Naive thymus-derived CD4-positive, alpha-beta T cell (primary cell): Measurements from ENCODE around the gene GLI3. TPM values are rescaled to one million over a fixed set of nuclear protein-coding genes. Genes with fewer than 3 reads are reported as not detected.

Source experiments
- ATAC-seq: fragments of 150-1000 bp; cut with Tn5 transposase; 2 replicates; pipeline ENCODE4 v1.10.0; 2021; ENCODE audit warnings: mild to moderate bottlenecking, moderate library complexity
- CTCF ChIA-PET: fragments of 350-600 bp; sonication (Branson Sonifier 250); formaldehyde crosslinking; loops from one replicate; lab custom pipeline; 2021; ENCODE audit warnings: antibody characterized with exemption; lab: Charles Lee
- POLR2A ChIA-PET: fragments of 350-600 bp; sonication (Branson Sonifier 250); formaldehyde crosslinking; loops from one replicate; lab custom pipeline; 2021; ENCODE audit warnings: antibody characterized with exemption, inconsistent platforms; lab: Charles Lee
- DNase-seq, 9 donors: peaks; one replicate each; pipeline versions ENCODE4 v3.0.0 to v3.0.0-alpha.2; 2020 to 2022; ENCODE audit warnings: mixed read lengths in 1 of 9
- H3K27ac ChIP-seq: one replicate; pipeline ENCODE4 v1.7.0; 2013; ENCODE audit warnings: mild to moderate bottlenecking, low read depth, low read length, moderate library complexity
- H3K27me3 ChIP-seq, 2 donors: one replicate each; pipeline ENCODE4 v1.7.0; 2013; ENCODE audit warnings: low read length in 2 of 2, mild to moderate bottlenecking in 2 of 2, moderate library complexity in 2 of 2; ENCODE audit not compliant: control insufficient read depth in 2 of 2, insufficient read depth in 2 of 2
- H3K36me3 ChIP-seq, 3 experiments: 1 replicate in 2 of 3; 2 replicates in 1 of 3; pipeline ENCODE4 v1.7.0; 2013; ENCODE audit warnings: low read length in 3 of 3, mild to moderate bottlenecking in 3 of 3, moderate library complexity in 1 of 3; ENCODE audit not compliant: insufficient read depth in 3 of 3, control insufficient read depth in 2 of 3
- H3K4me1 ChIP-seq, 2 donors: one replicate each; pipeline ENCODE4 v1.7.0; 2013; ENCODE audit warnings: low read length in 2 of 2, mild to moderate bottlenecking in 2 of 2, moderate library complexity in 1 of 2; ENCODE audit not compliant: control insufficient read depth in 2 of 2, insufficient read depth in 2 of 2
- H3K4me3 ChIP-seq: 2 replicates; pipeline ENCODE4 v1.7.0; 2013; ENCODE audit warnings: mild to moderate bottlenecking, low read length
- H3K9me3 ChIP-seq, 3 experiments: 1 replicate in 2 of 3; 2 replicates in 1 of 3; pipeline ENCODE4 v1.7.0; 2013; ENCODE audit warnings: low read length in 3 of 3; ENCODE audit not compliant: control insufficient read depth in 2 of 3
- H3K27ac Mint-ChIP-seq, 9 donors: one replicate each; pipeline ENCODE4 v1.8.0; 2020 to 2022; ENCODE audit warnings: mixed read lengths in 9 of 9, mild to moderate bottlenecking in 8 of 9, moderate library complexity in 5 of 9, inconsistent platforms in 2 of 9
- H3K27me3 Mint-ChIP-seq, 5 donors: one replicate each; pipeline ENCODE4 v1.8.0; 2021 to 2022; ENCODE audit warnings: mixed read lengths in 5 of 5, mild to moderate bottlenecking in 1 of 5
- H3K36me3 Mint-ChIP-seq, 5 donors: one replicate each; pipeline ENCODE4 v1.8.0; 2020 to 2022; ENCODE audit warnings: mixed read lengths in 5 of 5, mild to moderate bottlenecking in 3 of 5, inconsistent platforms in 1 of 5
- H3K4me1 Mint-ChIP-seq, 7 donors: one replicate each; pipeline ENCODE4 v1.8.0; 2020 to 2022; ENCODE audit warnings: mixed read lengths in 7 of 7, mild to moderate bottlenecking in 3 of 7, inconsistent platforms in 1 of 7
- H3K4me3 Mint-ChIP-seq, 10 donors: one replicate each; pipeline ENCODE4 v1.8.0; 2020 to 2022; ENCODE audit warnings: mild to moderate bottlenecking in 10 of 10, mixed read lengths in 10 of 10, moderate library complexity in 6 of 10, inconsistent platforms in 2 of 10
- H3K9me3 Mint-ChIP-seq, 11 donors: one replicate each; pipeline ENCODE4 v1.8.0; 2020 to 2022; ENCODE audit warnings: mixed read lengths in 11 of 11, mild to moderate bottlenecking in 4 of 11, inconsistent platforms in 1 of 11, moderate library complexity in 1 of 11
- intact Hi-C, 2 donors: fragments of 100-400 bp; cut with micrococcal nuclease; formaldehyde crosslinking; loops; one replicate each; pipeline ENCODE4 v1.15.1; 2023
- polyA plus RNA-seq, 2 donors: library from polyadenylated mRNA; unstranded; fragments of 300-500 nt; fragmentation: Illumina TruSeq; gene quantifications; one replicate each; pipeline ENCODE4 v1.2.3, GENCODE V29; 2021
- total RNA-seq, 6 experiments: library from RNA in 5 of 6; stranded (reverse) in 5 of 6; gene quantifications; 1 replicate in 5 of 6; 2 replicates in 1 of 6; pipeline ENCODE4 v1.2.3 and lab custom pipeline; 2021 to 2026

The GLI3 gene
- total and polyA plus RNA-seq, 7 experiments from 2014 or later = 0.32 to 0.95 (median 0.54) TPM; not detected in 4

DNA sequence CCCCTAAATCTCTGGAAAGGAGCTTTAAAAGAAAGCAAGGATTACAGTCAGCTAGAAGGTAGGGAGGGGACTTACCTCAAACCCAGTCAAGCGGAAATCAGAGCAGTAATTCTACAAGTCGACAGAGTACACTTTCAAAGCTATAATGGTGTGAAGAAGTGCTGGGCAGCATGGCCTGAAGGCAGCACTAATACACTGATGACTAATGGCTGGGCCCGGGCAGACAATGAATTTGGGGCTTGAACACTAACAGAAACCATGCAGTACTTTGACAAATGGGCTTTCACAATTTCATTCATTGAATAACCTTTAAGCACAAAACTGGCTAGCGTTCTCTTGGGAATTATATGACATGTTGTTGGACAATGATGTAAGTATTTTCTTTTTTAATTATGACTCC is 4.7 kb downstream of the GLI3 start:
- Histone ChIP-seq H3K27ac (no peak overlapping the region), H3K27me3 (peaks cover 0 to 3% of the 10 kb centered on the region in 2 donors), H3K36me3 (no peaks in the 10 kb centered on the region), H3K9me3 (no peaks in the 10 kb centered on the region), H3K4me1 (no peaks in the 10 kb centered on the region), H3K4me3 (no peak overlapping the region)
- ChIA-PET CTCF (no interaction called here), POLR2A (no interaction called here)
- no peaks in the 10 kb centered on the region for H3K9me3 Mint-ChIP-seq
- H3K27me3 Mint-ChIP-seq = peaks cover 54 to 82% (median 63%) of the 10 kb centered on the region in 5 donors
- H3K4me3 Mint-ChIP-seq = no peak overlapping the region
- no peak overlapping the region for H3K27ac Mint-ChIP-seq
- no peak for DNase-seq
- intact Hi-C loops = no loop called here
- no peaks in the 10 kb centered on the region for H3K36me3 Mint-ChIP-seq
- ATAC-seq = no peak
- H3K4me1 Mint-ChIP-seq = peaks cover 10 to 16% (median 11%) of the 10 kb centered on the region in 7 donors

DNA sequence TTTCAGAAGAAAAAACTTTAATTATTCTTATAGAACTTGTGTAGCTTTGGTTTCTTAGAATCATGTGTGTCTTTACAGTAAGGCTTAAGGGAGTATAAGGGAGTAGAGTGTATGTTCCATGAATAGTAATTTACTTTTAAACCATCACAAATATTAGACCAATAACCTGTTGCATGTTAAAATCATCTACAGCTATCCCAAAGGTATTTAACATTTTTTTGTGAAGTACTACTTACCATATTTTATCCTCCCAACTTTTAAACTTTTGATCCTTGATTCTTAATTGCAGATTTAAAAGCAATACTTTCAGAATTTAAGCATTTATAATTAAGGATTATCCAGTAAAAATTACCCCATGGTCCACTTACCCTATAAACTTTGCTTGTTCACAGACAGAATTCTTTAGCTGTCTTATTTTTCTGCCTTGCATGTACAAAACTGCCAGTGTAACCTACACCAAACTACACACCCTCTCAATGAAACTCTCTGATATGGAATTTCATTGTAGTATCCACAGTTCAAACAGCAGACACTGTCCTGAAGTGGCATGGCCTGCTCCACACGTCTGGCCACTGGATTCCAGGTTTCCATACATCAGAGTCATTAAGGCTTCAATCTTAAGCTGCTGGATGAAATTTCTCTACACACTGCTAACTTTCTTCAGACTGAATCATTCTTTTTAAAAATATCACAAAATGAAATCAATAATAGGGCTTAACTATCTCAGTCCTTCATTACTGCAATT is 5.8 kb downstream of the GLI3 start:
- no peaks in the 10 kb centered on the region for H3K9me3 ChIP-seq
- ATAC-seq (no peak), DNase-seq (no peak)
- CTCF ChIA-PET = interaction anchor here (0.7 kb wide), 1 partner anchor 123 kb away, joined by 3 read pairs; no protein-coding TSS in a partner anchor
- Mint-ChIP-seq H3K4me3 (no peak overlapping the region), H3K9me3 (peaks cover 0 to 2% (median 0%) of the 10 kb centered on the region in 11 donors), H3K36me3 (no peaks in the 10 kb centered on the region), H3K27ac (no peak overlapping the region), H3K27me3 (peaks cover 65 to 88% (median 73%) of the 10 kb centered on the region in 5 donors), H3K4me1 (peaks cover 9 to 16% (median 10%) of the 10 kb centered on the region in 7 donors)
- POLR2A ChIA-PET = no interaction called here
- H3K4me3 ChIP-seq = no peak overlapping the region
- no peaks in the 10 kb centered on the region for H3K4me1 ChIP-seq
- intact Hi-C loops = no loop called here
- H3K36me3 ChIP-seq = no peaks in the 10 kb centered on the region
- H3K27ac ChIP-seq = no peak overlapping the region
- H3K27me3 ChIP-seq = peaks cover 0 to 3% of the 10 kb centered on the region in 2 donors

DNA sequence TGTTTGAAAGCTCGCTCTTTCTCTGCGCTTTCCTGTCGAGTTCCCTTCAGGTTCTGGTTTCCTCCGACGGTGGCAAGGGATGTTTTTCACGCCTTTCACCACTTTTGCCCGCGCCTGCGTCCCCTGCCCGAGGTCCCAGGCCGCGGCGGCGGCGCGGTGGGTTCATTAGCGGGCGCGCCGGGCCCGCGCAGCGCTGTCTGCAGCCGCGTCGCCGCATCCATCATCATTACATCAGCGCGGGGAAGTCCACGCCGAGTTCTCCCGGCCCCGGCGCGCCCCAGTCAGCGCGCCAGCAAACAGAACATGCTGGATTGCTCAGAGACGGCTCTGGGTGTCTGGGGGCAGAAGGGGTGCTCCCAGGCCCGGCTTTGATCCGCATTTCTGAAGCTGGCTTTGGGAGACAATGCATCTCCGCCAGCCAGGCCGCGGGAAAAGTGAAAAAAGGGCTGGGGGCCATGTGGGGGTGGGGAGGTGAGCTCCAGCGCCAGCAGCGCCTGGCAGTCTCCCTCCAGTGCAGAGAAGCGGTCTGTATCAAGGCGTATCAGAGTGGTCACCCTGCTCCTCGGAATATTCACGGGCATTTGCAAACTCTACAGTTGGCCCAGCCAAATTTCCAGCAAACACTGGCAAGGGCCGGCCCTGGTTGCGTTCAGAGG is 8.9 kb downstream of the GLI3 start:
- Mint-ChIP-seq H3K4me1 (peaks cover 0 to 7% (median 4%) of the 10 kb centered on the region in 7 donors), H3K4me3 (peak overlapping the region in 8 of 10 donors; percentile 19 to 61 (median 34)), H3K27me3 (peaks cover 50 to 75% (median 64%) of the 10 kb centered on the region in 5 donors), H3K36me3 (no peaks in the 10 kb centered on the region), H3K9me3 (peaks cover 0 to 2% (median 0%) of the 10 kb centered on the region in 11 donors), H3K27ac (peak overlapping the region in 1 of 9 donors; percentile 41)
- POLR2A ChIA-PET = no interaction called here
- intact Hi-C loops = no loop called here
- ATAC-seq (peak; percentile 41), DNase-seq (no peak)
- no peaks in the 10 kb centered on the region for H3K4me1 ChIP-seq
- H3K27ac ChIP-seq = no peak overlapping the region
- H3K9me3 ChIP-seq = no peaks in the 10 kb centered on the region
- CTCF ChIA-PET = no interaction called here
- H3K4me3 ChIP-seq = no peak overlapping the region
- no peaks in the 10 kb centered on the region for H3K36me3 ChIP-seq
- peaks cover 0 to 3% of the 10 kb centered on the region in 2 donors for H3K27me3 ChIP-seq

DNA sequence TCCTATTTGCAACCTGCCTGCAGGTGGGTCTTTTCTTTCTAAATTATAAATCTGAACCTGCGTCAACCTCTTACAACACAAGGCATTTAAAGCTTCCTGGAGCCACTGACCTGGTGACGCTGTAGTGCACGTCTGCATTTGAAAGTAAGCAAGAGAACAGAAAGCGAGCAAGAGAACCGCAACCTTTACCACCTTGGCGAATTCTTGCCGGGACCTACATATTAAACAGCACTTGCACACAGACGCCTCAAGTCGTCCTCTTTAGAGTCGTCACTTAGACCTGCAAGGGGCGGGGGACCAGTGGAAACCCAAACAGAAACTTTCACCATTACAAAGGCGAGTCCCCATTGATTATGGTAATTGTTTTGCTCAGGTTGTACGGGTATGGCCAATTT is 9.5 kb downstream of the GLI3 start:
- ATAC-seq = peak; percentile 58
- Mint-ChIP-seq H3K4me3 (peak overlapping the region in 9 of 10 donors; percentile 3 to 61 (median 32)), H3K27ac (peak overlapping the region in 1 of 9 donors; percentile 41), H3K27me3 (peaks cover 46 to 72% (median 63%) of the 10 kb centered on the region in 5 donors), H3K36me3 (no peaks in the 10 kb centered on the region), H3K9me3 (peaks cover 0 to 2% (median 0%) of the 10 kb centered on the region in 11 donors), H3K4me1 (peaks cover 0 to 7% (median 4%) of the 10 kb centered on the region in 7 donors)
- H3K36me3 ChIP-seq = no peaks in the 10 kb centered on the region
- POLR2A ChIA-PET = no interaction called here
- intact Hi-C loops = no loop called here
- H3K27me3 ChIP-seq = peaks cover 0 to 3% of the 10 kb centered on the region in 2 donors
- peak in 3 of 9 donors; percentile 8 to 53 (median 12) for DNase-seq
- CTCF ChIA-PET = no interaction called here
- no peaks in the 10 kb centered on the region for H3K9me3 ChIP-seq
- H3K4me1 ChIP-seq = no peaks in the 10 kb centered on the region
- no peak overlapping the region for H3K27ac ChIP-seq
- H3K4me3 ChIP-seq = no peak overlapping the region

DNA sequence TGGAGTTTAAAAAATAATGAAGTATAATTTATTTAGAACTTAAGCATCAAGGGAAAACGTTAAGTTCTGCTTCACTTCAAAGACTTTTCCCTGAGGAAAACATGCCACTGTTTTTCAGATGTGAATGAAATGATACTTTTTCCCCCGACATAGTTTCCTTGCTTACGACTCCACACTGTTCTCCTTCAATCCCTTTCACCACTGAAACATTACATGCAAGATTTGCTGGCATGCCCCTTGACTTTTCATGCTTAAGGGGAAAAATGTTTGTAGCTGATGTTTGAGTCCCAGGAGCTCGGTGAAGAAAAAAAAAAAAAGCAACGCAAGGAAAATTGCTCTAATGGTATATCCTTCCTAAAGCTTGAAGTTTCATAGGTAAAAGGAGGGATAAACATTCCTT is 10.0 kb downstream of the GLI3 start:
- Mint-ChIP-seq H3K4me3 (peak overlapping the region in 2 of 10 donors; percentile 31 to 58), H3K27ac (peak overlapping the region in 1 of 9 donors; percentile 41), H3K9me3 (peaks cover 0 to 3% (median 0%) of the 10 kb centered on the region in 11 donors), H3K4me1 (peaks cover 0 to 7% (median 4%) of the 10 kb centered on the region in 7 donors), H3K36me3 (no peaks in the 10 kb centered on the region), H3K27me3 (peaks cover 41 to 70% (median 63%) of the 10 kb centered on the region in 5 donors)
- Histone ChIP-seq H3K9me3 (no peaks in the 10 kb centered on the region), H3K27me3 (no peaks in the 10 kb centered on the region), H3K36me3 (no peaks in the 10 kb centered on the region), H3K4me1 (no peaks in the 10 kb centered on the region), H3K27ac (no peak overlapping the region), H3K4me3 (no peak overlapping the region)
- ChIA-PET CTCF (no interaction called here), POLR2A (no interaction called here)
- intact Hi-C loops = no loop called here
- no peak for ATAC-seq
- no peak for DNase-seq

DNA sequence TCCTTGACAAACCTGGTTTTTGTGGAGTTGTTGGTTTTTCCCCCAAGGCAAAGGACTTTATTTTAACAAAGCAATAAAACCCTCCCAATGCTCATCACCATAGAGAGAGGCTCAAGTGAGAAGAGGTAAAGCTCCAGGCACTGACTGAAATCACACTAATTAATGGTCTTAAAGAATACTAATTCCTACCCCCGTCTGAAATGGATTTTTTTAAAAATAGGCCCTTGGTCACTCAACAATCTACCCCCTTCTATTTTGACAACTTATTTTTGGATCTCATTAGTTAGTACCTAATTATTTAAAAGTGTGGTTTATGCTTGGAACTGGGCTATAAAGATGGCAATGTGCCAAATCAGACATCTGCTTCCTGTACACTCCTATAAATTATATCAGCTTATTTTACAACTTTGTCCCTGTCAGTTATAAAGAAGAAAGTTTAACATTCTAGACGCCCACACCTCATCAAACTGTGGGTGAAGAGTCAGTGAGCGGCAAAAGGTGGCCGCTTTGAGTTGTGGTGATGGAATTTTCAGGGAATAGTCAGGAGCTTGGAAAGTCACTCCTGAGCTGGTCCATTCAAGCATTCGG is 10.6 kb downstream of the GLI3 start:
- intact Hi-C loops = no loop called here
- peaks cover 0 to 7% (median 4%) of the 10 kb centered on the region in 7 donors for H3K4me1 Mint-ChIP-seq
- H3K27ac ChIP-seq = no peak overlapping the region
- no peak for ATAC-seq
- no peaks in the 10 kb centered on the region for H3K36me3 ChIP-seq
- no peaks in the 10 kb centered on the region for H3K9me3 ChIP-seq
- H3K27me3 ChIP-seq = no peaks in the 10 kb centered on the region
- H3K4me3 ChIP-seq = no peak overlapping the region
- H3K27me3 Mint-ChIP-seq = peaks cover 36 to 65% (median 59%) of the 10 kb centered on the region in 5 donors
- CTCF ChIA-PET = no interaction called here
- POLR2A ChIA-PET = no interaction called here
- H3K27ac Mint-ChIP-seq = no peak overlapping the region
- no peak for DNase-seq
- peaks cover 0 to 4% (median 0%) of the 10 kb centered on the region in 11 donors for H3K9me3 Mint-ChIP-seq
- H3K4me1 ChIP-seq = no peaks in the 10 kb centered on the region
- no peaks in the 10 kb centered on the region for H3K36me3 Mint-ChIP-seq
- no peak overlapping the region for H3K4me3 Mint-ChIP-seq
